ENCODE measurements around the gene SEZ6. TPM values are rescaled to one million over a fixed set of nuclear protein-coding genes. Genes with fewer than 3 reads are reported as not detected.

SEZ6 gene
- total and polyA plus RNA-seq, 7 donors: 0.36 to 0.99 (median 0.54) TPM; not detected in 3

- Histone ChIP-seq H3K36me3 (no peaks in the 10 kb centered on the region), H3K27me3 (peaks cover 0 to 16% (median 1%) of the 10 kb centered on the region in 3 donors), H3K27ac (no peak overlapping the region), H3K4me1 (peaks cover 0 to 1% (median 0%) of the 10 kb centered on the region in 4 donors), H3K4me3 (no peak overlapping the region), H3K9me3 (no peaks in the 10 kb centered on the region)
- no peak for DNase-seq
- WGBS, 2 donors: 67 to 70% methylated on average over 5 of the region's 5 CpGs
- intact Hi-C loops (cut with DNase I): no loop called here
- TF ChIP-seq EP300 (IDR thresholded peaks at IDR 0.05): no peak
- TF ChIP-seq POLR2A (IDR thresholded peaks at IDR 0.05): no peak
- no peak for TF ChIP-seq CTCF (IDR thresholded peaks at IDR 0.05)
- TF ChIP-seq POLR2AphosphoS5 (IDR thresholded peaks at IDR 0.05): no peak
Observed at GRCh38 chr17:29014716-29015115, 8.9 kb upstream of the SEZ6 start.

- no peak overlapping the region for H3K27ac ChIP-seq
- no peak overlapping the region for H3K4me3 ChIP-seq
- intact Hi-C loops (cut with DNase I): no loop called here
- DNase-seq: no peak
- TF ChIP-seq POLR2AphosphoS5 (IDR thresholded peaks at IDR 0.05): no peak
- no peak for TF ChIP-seq POLR2A (IDR thresholded peaks at IDR 0.05)
- no peak for TF ChIP-seq CTCF (IDR thresholded peaks at IDR 0.05)
- no peak for TF ChIP-seq EP300 (IDR thresholded peaks at IDR 0.05)
- H3K4me1 ChIP-seq: no peaks in the 10 kb centered on the region
- peaks cover 0 to 9% (median 0%) of the 10 kb centered on the region in 3 donors for H3K27me3 ChIP-seq
- no peaks in the 10 kb centered on the region for H3K9me3 ChIP-seq
- WGBS, 2 donors: 86 to 90% methylated on average over 1 of the region's 1 CpG
- H3K36me3 ChIP-seq: no peaks in the 10 kb centered on the region
Observed at GRCh38 chr17:29012535-29012934, 6.7 kb upstream of the SEZ6 start.

- Histone ChIP-seq H3K27ac (no peak overlapping the region), H3K4me3 (no peak overlapping the region), H3K9me3 (no peaks in the 10 kb centered on the region), H3K4me1 (peaks cover 0 to 8% (median 6%) of the 10 kb centered on the region in 4 donors), H3K36me3 (no peaks in the 10 kb centered on the region), H3K27me3 (peaks cover 2 to 27% (median 4%) of the 10 kb centered on the region in 3 donors)
- WGBS, 2 donors: 57 to 63% methylated on average over 7 of the region's 7 CpGs
- intact Hi-C loops (cut with DNase I): no loop called here
- DNase-seq: no peak
- no peak for TF ChIP-seq POLR2AphosphoS5 (IDR thresholded peaks at IDR 0.05)
- TF ChIP-seq EP300 (IDR thresholded peaks at IDR 0.05): no peak
- TF ChIP-seq POLR2A (IDR thresholded peaks at IDR 0.05): no peak
- TF ChIP-seq CTCF (IDR thresholded peaks at IDR 0.05): no peak
Observed at GRCh38 chr17:29010586-29010985, 4.8 kb upstream of the SEZ6 start.

DNA sequence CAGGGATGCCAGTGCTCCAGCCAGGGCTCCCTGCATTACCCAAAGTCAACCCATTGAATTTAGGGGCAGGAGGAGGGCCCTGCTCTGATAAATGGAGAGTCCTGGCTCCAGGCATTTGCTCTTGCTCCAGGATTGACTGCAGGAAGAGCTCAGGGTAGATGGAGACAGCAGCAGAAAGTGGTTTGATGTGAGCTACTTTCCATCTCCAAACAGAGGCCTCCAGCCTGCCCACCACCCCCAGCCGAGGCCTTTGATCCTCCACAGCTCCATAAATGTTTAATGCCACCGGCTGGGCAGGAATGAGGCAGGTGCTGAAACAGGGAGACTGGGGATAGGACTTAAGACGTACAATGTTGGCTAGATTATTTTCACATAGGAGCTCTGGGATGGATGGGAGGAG lies 4.3 kb upstream of the SEZ6 start:
- WGBS, 2 donors: 9 to 21% methylated on average over 3 of the region's 3 CpGs
- intact Hi-C loops (cut with DNase I): no loop called here
- peaks cover 7 to 32% (median 9%) of the 10 kb centered on the region in 3 donors for H3K27me3 ChIP-seq

More for the DNA sequence above, 4.3 kb upstream of the SEZ6 start:
- peaks cover 0 to 13% (median 11%) of the 10 kb centered on the region in 4 donors for H3K4me1 ChIP-seq
- TF ChIP-seq POLR2A (IDR thresholded peaks at IDR 0.05) (no peak), POLR2AphosphoS5 (IDR thresholded peaks at IDR 0.05) (no peak), EP300 (IDR thresholded peaks at IDR 0.05) (no peak), CTCF (IDR thresholded peaks at IDR 0.05) (no peak)
- DNase-seq: no peak
- no peak overlapping the region for H3K4me3 ChIP-seq
- no peaks in the 10 kb centered on the region for H3K9me3 ChIP-seq
- no peaks in the 10 kb centered on the region for H3K36me3 ChIP-seq
- no peak overlapping the region for H3K27ac ChIP-seq
